Lower leg skin (tissue), 4 donors: ENCODE measurements around the gene CORO7. TPM values are rescaled to one million over a fixed set of nuclear protein-coding genes. Genes with fewer than 3 reads are reported as not detected.

Experiments used
- DNase-seq, 2 donors: peaks; one replicate each; pipeline ENCODE4 v3.0.0-alpha.2; 2019; ENCODE audit warnings: low spot score in 2 of 2
- H3K4me3 ChIP-seq: fragments of 200-600 bp; sonication (generic); 2 replicates; pipeline ENCODE4 v1.5.1; 2017; ENCODE audit warnings: mild to moderate bottlenecking, low read depth; ENCODE audit not compliant: poor library complexity, severe bottlenecking
- CTCF ChIP-seq, 3 donors: fragments of 450-650 bp; IDR thresholded peaks; one replicate each; pipeline ENCODE4 v1.5.1; 2016; ENCODE audit warnings: antibody characterized with exemption in 3 of 3, mild to moderate bottlenecking in 3 of 3, moderate library complexity in 2 of 3
- POLR2A ChIP-seq, 2 donors: fragments of 450-650 bp; IDR thresholded peaks; one replicate each; pipeline ENCODE4 v1.6.1; 2016 to 2017; ENCODE audit warnings: antibody characterized with exemption in 2 of 2, mild to moderate bottlenecking in 1 of 2, moderate library complexity in 1 of 2
- WGBS, 2 donors: methylation state at CpG; one replicate each; pipeline ENCODE4 v1.1.5; 2018; 5-methylcytosine and 5-hydroxymethylcytosine counted together
- intact Hi-C: fragments of 100-400 bp; cut with DNase I; formaldehyde crosslinking; loops from one replicate; pipeline ENCODE4 v1.15.0; 2023; ENCODE audit warnings: low total_unique reads
- total RNA-seq, 4 donors: library from RNA; depleted of rRNA; stranded (reverse); fragments of >200 nt; gene quantifications; one replicate each; pipeline ENCODE4 v1.1.0, GENCODE V29; 2016

Gene CORO7
- total RNA-seq, 4 donors from 2014 or later, result 18.4 to 39.0 (median 22.7) TPM

GRCh38 chr16:4378161-4378666, 38.2 kb downstream of the CORO7 start:
- intact Hi-C loops, result loop anchor here (10.0 kb wide), 1 partner anchor 1127 kb away; no protein-coding TSS in a partner anchor
- H3K4me3 ChIP-seq, result no peak overlapping the region
- 54 to 81% methylated on average over 11 to 15 of the region's 15 CpGs for WGBS, 2 donors

GRCh38 chr16:4377573-4378154, 38.7 kb downstream of the CORO7 start:
- no peak overlapping the region for H3K4me3 ChIP-seq
- intact Hi-C loops, result loop anchor here (10.0 kb wide), 1 partner anchor 1127 kb away; no protein-coding TSS in a partner anchor
- no peak for TF ChIP-seq POLR2A (IDR thresholded peaks at IDR 0.05)
- no peak for TF ChIP-seq CTCF (IDR thresholded peaks at IDR 0.05)
- no peak for DNase-seq
- 36 to 47% methylated on average over 12 of the region's 12 CpGs for WGBS, 2 donors

More at GRCh38 chr16:4378161-4378666, 38.2 kb downstream of the CORO7 start:
- DNase-seq, result peak; percentile 75 to 96
- TF ChIP-seq POLR2A (IDR thresholded peaks at IDR 0.05), result no peak
- TF ChIP-seq CTCF (IDR thresholded peaks at IDR 0.05), result no peak

- TF ChIP-seq CTCF (IDR thresholded peaks at IDR 0.05), result no peak
- TF ChIP-seq POLR2A (IDR thresholded peaks at IDR 0.05), result no peak
- DNase-seq, result no peak
- intact Hi-C loops, result loop anchor here (10.0 kb wide), 1 partner anchor 1128 kb away; no protein-coding TSS in a partner anchor
- no peak overlapping the region for H3K4me3 ChIP-seq
- 37 to 47% methylated on average over 25 to 27 of the region's 27 CpGs for WGBS, 2 donors
Observed at GRCh38 chr16:4376893-4377572, 39.4 kb downstream of the CORO7 start.

- intact Hi-C loops, result loop anchor here (10.0 kb wide), 1 partner anchor 1128 kb away; no protein-coding TSS in a partner anchor
- no peak overlapping the region for H3K4me3 ChIP-seq
- TF ChIP-seq POLR2A (IDR thresholded peaks at IDR 0.05) (no peak), CTCF (IDR thresholded peaks at IDR 0.05) (no peak)
- WGBS, 2 donors, result 57 to 75% methylated on average over 19 to 30 of the region's 31 CpGs
- DNase-seq, result peak; percentile 74 to 97
Observed at GRCh38 chr16:4376126-4376892, 40.1 kb downstream of the CORO7 start.

- intact Hi-C loops, result loop anchor here (10.0 kb wide), 1 partner anchor 1129 kb away; no protein-coding TSS in a partner anchor
- no peak for DNase-seq
- H3K4me3 ChIP-seq, result no peak overlapping the region
- 66 to 71% methylated on average over 14 to 15 of the region's 15 CpGs for WGBS, 2 donors
- no peak for TF ChIP-seq CTCF (IDR thresholded peaks at IDR 0.05)
- no peak for TF ChIP-seq POLR2A (IDR thresholded peaks at IDR 0.05)
Observed at GRCh38 chr16:4375717-4376116, 40.7 kb downstream of the CORO7 start.
